Erythroblast (primary cell): ENCODE results near the gene ACBD7.

Source experiments
- GATA1 ChIP-seq: IDR thresholded peaks from 2 replicates; pipeline ENCODE4 v1.6.1; 2011; ENCODE audit warnings: low read depth, mild to moderate bottlenecking, control low read depth, low read length, moderate library complexity
- POLR2A ChIP-seq: IDR thresholded peaks from 2 replicates; pipeline ENCODE4 v1.6.1; 2011; ENCODE audit warnings: mild to moderate bottlenecking, low read length

GRCh38 chr10:15116225-15116624 lies 27.6 kb upstream of the ACBD7 start:
- TF ChIP-seq POLR2A (no peak), GATA1 (no peak)
